ENCODE results near the gene DNAJA4.

GRCh38 chr15:78239811-78240210, 24.6 kb upstream of the DNAJA4 start:
- TF ChIP-seq CTCF (IDR thresholded peaks at IDR 0.05) = no peak
- no peak for TF ChIP-seq POLR2A (IDR thresholded peaks at IDR 0.05)
